HepG2 (cell line): ENCODE data around the gene SALL4. TPM values are rescaled to one million over a fixed set of nuclear protein-coding genes. Genes with fewer than 3 reads are reported as not detected.

ENCODE experiments used
- ADNP ChIP-seq: sonication (generic); formaldehyde crosslinking; IDR thresholded peaks from 2 replicates; pipeline ENCODE4 v1.4.0; 2020; ENCODE audit warnings: missing genetic modification reagents
- AGO2 ChIP-seq: fragments of 200-400 bp; formaldehyde crosslinking; optimal IDR thresholded peaks from 2 replicates; pipeline ENCODE3; 2017; ENCODE audit warnings: mild to moderate bottlenecking, low read depth, low read length, moderate library complexity
- ATM ChIP-seq: fragments of 450-650 bp; IDR thresholded peaks from 2 replicates; pipeline ENCODE4 v1.7.1; 2017; ENCODE audit warnings: mild to moderate bottlenecking, borderline replicate concordance
- CREM ChIP-seq, 2 experiments: sonication (generic) in 1 of 2; formaldehyde crosslinking in 1 of 2; IDR thresholded peaks; 2 replicates each; pipeline versions ENCODE4 v1.4.0 to v1.6.1; 2016 to 2020; ENCODE audit warnings: antibody characterized with exemption in 1 of 2, mild to moderate bottlenecking in 1 of 2, missing genetic modification reagents in 1 of 2
- DPF2 ChIP-seq: sonication (generic); formaldehyde crosslinking; IDR thresholded peaks from 2 replicates; pipeline ENCODE4 v1.4.0; 2020; ENCODE audit warnings: mild to moderate bottlenecking, low read depth, missing genetic modification reagents, borderline replicate concordance
- DRAP1 ChIP-seq: IDR thresholded peaks from 2 replicates; pipeline ENCODE4 v1.6.1; 2016; ENCODE audit warnings: missing genetic modification reagents, missing compliant biosample characterization
- ELF4 ChIP-seq: sonication (generic); formaldehyde crosslinking; IDR thresholded peaks from 2 replicates; pipeline ENCODE4 v1.5.0; 2020; ENCODE audit warnings: missing genetic modification reagents, mild to moderate bottlenecking, moderate library complexity, borderline replicate concordance
- ESRRA ChIP-seq: sonication (generic); formaldehyde crosslinking; IDR thresholded peaks from 2 replicates; pipeline ENCODE4 v1.5.1; 2020; ENCODE audit warnings: mild to moderate bottlenecking, low read depth, missing genetic modification reagents
- ISX ChIP-seq: sonication (generic); formaldehyde crosslinking; conservative IDR thresholded peaks from 2 replicates; pipeline ENCODE4 v1.5.0; 2020; ENCODE audit warnings: missing genetic modification reagents
- KLF9 ChIP-seq: IDR thresholded peaks from 2 replicates; pipeline ENCODE4 v1.6.1; 2016; ENCODE audit warnings: low read depth
- KMT2A ChIP-seq: sonication (generic); formaldehyde crosslinking; IDR thresholded peaks from 2 replicates; pipeline ENCODE4 v1.4.0; 2020; ENCODE audit warnings: missing genetic modification reagents
- MEIS2 ChIP-seq: sonication (generic); formaldehyde crosslinking; IDR thresholded peaks from 2 replicates; pipeline ENCODE4 v1.9.0; 2021; ENCODE audit warnings: mild to moderate bottlenecking, missing genetic modification reagents
- PAWR ChIP-seq: sonication (generic); formaldehyde crosslinking; IDR thresholded peaks from 2 replicates; pipeline ENCODE4 v1.4.0; 2020; ENCODE audit warnings: missing genetic modification reagents, mild to moderate bottlenecking, borderline replicate concordance
- PPARG ChIP-seq: conservative IDR thresholded peaks from 2 replicates; pipeline ENCODE4 v1.6.1; 2016; ENCODE audit warnings: missing biosample characterization, missing genetic modification reagents
- RXRB ChIP-seq: IDR thresholded peaks from 2 replicates; pipeline ENCODE4 v1.6.1; 2016; ENCODE audit warnings: borderline replicate concordance, missing genetic modification reagents, missing compliant biosample characterization
- SALL2 ChIP-seq: sonication (generic); formaldehyde crosslinking; IDR thresholded peaks from 2 replicates; pipeline ENCODE4 v1.8.1; 2023; ENCODE audit warnings: mild to moderate bottlenecking, missing genetic modification reagents, inconsistent platforms
- SIN3B ChIP-seq: fragments of 150-350 bp; IDR thresholded peaks from 2 replicates; pipeline ENCODE4 v1.6.1; 2014; ENCODE audit warnings: low read length
- SMARCE1 ChIP-seq: fragments of 450-650 bp; IDR thresholded peaks from 2 replicates; pipeline ENCODE4 v1.6.1; 2017; ENCODE audit warnings: borderline replicate concordance
- TBX2 ChIP-seq: sonication (generic); formaldehyde crosslinking; IDR thresholded peaks from 2 replicates; pipeline ENCODE4 v1.5.0; 2020; ENCODE audit warnings: missing genetic modification reagents, mild to moderate bottlenecking, borderline replicate concordance
- THAP8 ChIP-seq: sonication (generic); formaldehyde crosslinking; IDR thresholded peaks from 2 replicates; pipeline ENCODE4 v1.5.1; 2020; ENCODE audit warnings: missing genetic modification reagents, mild to moderate bottlenecking, borderline replicate concordance
- ZNF180 ChIP-seq: sonication (generic); formaldehyde crosslinking; IDR thresholded peaks from 2 replicates; pipeline ENCODE4 v1.4.0; 2020; ENCODE audit warnings: low read depth, missing genetic modification reagents, borderline replicate concordance
- ZNF205 ChIP-seq: IDR thresholded peaks from 2 replicates; pipeline ENCODE4 v1.6.1; 2018; ENCODE audit warnings: missing biosample characterization, missing genetic modification reagents
- ZNF24 ChIP-seq: fragments of 450-650 bp; IDR thresholded peaks from 2 replicates; pipeline ENCODE4 v1.6.1; 2017; ENCODE audit warnings: antibody characterized with exemption, mild to moderate bottlenecking
- ZNF263 ChIP-seq: sonication (generic); formaldehyde crosslinking; IDR thresholded peaks from 2 replicates; pipeline ENCODE4 v1.4.0; 2020; ENCODE audit warnings: missing genetic modification reagents
- ZNF484 ChIP-seq: sonication (generic); formaldehyde crosslinking; IDR thresholded peaks from 2 replicates; pipeline ENCODE4 v1.5.1; 2020; ENCODE audit warnings: mild to moderate bottlenecking, low read depth, missing genetic modification reagents, borderline replicate concordance
- ZNF678 ChIP-seq: sonication (generic); formaldehyde crosslinking; IDR thresholded peaks from 2 replicates; pipeline ENCODE4 v1.4.0; 2020; ENCODE audit warnings: mild to moderate bottlenecking, missing genetic modification reagents
- ZNF780A ChIP-seq: sonication (generic); formaldehyde crosslinking; IDR thresholded peaks from 2 replicates; pipeline ENCODE4 v1.8.0; 2022; ENCODE audit warnings: mild to moderate bottlenecking, missing genetic modification reagents, moderate library complexity
- ZSCAN30 ChIP-seq: sonication (generic); formaldehyde crosslinking; IDR thresholded peaks from 2 replicates; pipeline ENCODE4 v1.5.0; 2020; ENCODE audit warnings: mild to moderate bottlenecking, missing genetic modification reagents
- polyA plus RNA-seq, 8 experiments: library from polyadenylated mRNA; depleted of rRNA in 3 of 8; stranded (reverse) in 7 of 8; unstranded in 1 of 8; fragments of >200 nt; fragmentation: Illumina TruSeq in 4 of 8; extraction: Trizol in 4 of 8; gene quantifications; 2 replicates each; pipeline versions ENCODE4 v1.2.1 to v1.2.3, GENCODE V29; 2011 to 2016; ENCODE audit warnings: low read depth in 4 of 8, missing spikeins in 1 of 8, mixed read lengths in 1 of 8; ENCODE audit not compliant: insufficient read depth in 1 of 8
- total RNA-seq, 5 experiments: library from RNA; depleted of rRNA; stranded (reverse); fragments of >200 nt; fragmentation: Illumina TruSeq; extraction: Trizol; gene quantifications; 2 replicates each; pipeline ENCODE4 v1.2.3, GENCODE V29; 2016; ENCODE audit warnings: low read depth in 1 of 5
- TF ChIP-seq, protein P1 (sequence below): sonication (generic); formaldehyde crosslinking; IDR thresholded peaks from 2 replicates; pipeline ENCODE4 v1.8.0; 2022; ENCODE audit warnings: missing genetic modification reagents, low read depth, mild to moderate bottlenecking, borderline replicate concordance
- TF ChIP-seq, protein P2 (sequence below): sonication (generic); formaldehyde crosslinking; IDR thresholded peaks from 2 replicates; pipeline ENCODE4 v1.4.0; 2020; ENCODE audit warnings: missing genetic modification reagents

SALL4 gene
- total and polyA plus RNA-seq, 2 of the 13 experiments (the other 11 are each of a cell fraction or from before 2014, with no cell fraction given) = 0.33 to 1.8 TPM

DNA sequence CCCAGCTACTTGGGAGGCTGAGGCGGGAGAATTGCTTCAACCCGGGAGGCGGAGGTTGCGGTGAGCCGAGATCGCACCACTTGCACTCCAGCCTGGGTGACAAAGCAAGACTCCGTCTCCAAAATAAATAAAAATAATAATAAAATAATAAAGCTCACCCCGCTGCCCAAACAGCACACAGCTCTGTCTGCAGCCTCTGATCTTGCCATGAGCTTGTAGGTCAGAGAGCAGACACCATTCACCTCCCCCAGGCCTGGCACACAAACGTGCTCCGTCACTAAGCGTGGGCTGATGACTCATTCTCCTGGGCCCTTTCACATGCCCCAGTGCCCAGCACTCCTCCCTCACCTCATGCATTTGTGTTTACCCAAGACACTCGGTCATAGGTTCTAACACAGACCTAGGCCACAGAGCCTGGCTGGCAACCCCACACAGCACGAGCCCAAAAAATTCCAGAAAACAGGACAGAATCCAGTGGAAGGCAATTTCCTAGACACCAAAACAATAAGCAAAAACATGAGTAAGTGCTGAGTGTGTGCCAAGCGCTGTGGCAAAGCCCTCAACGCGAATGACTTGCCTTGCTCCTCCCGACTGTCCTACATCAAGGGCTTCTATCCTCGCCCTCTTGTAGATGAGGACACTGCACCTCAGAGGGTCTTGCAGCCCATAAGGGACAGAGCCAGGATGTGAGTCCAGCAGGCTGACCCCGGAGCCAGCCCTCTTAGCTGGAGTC is 52.1 kb downstream of the SALL4 start (continued):
- TF ChIP-seq PAWR (CRISPR knock-in tag) (no peak), ATM (no peak), DPF2 (peak; percentile 76), TBX2 (CRISPR knock-in tag) (peak; percentile 86), CREM (IDR thresholded peaks at IDR 0.05) (peak; percentile 61; the same call in 1 of the 2 replicates), CREM (CRISPR knock-in tag; IDR thresholded peaks at IDR 0.05) (no peak), MEIS2 (peak; percentile 83), KMT2A (no peak), ZSCAN30 (CRISPR knock-in tag) (no peak), ZNF484 (CRISPR knock-in tag) (no peak), ZNF24 (no peak; the same call in 1 of the 2 replicates), SALL2 (CRISPR knock-in tag) (no peak), ELF4 (CRISPR knock-in tag) (no peak), KLF9 (CRISPR knock-in tag) (no peak), ZNF180 (no peak), ESRRA (CRISPR knock-in tag) (no peak), ISX (CRISPR knock-in tag) (no peak), THAP8 (no peak), AGO2 (no peak), ZNF780A (CRISPR knock-in tag) (no peak), ZNF263 (CRISPR knock-in tag) (peak; percentile 72), ZNF205 (CRISPR knock-in tag) (peak; percentile 50), SMARCE1 (no peak), ADNP (no peak), PPARG (CRISPR knock-in tag) (peak; percentile 98), SIN3B (no peak), ZNF678 (CRISPR knock-in tag) (no peak), DRAP1 (peak; percentile 54; the same call in 1 of the 2 replicates), RXRB (peak; percentile 99)
- TF ChIP-seq, protein P1, sequence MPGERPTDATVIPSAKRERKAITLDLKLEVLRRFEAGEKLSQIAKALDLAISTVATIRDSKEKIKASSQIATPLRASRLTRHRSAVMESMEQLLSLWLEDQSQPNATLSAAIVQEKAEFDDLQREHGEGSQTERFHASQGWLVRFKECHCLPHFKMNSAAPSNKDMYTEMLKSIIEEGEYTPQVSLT (CRISPR knock-in tag) = no peak
- TF ChIP-seq, protein P2, sequence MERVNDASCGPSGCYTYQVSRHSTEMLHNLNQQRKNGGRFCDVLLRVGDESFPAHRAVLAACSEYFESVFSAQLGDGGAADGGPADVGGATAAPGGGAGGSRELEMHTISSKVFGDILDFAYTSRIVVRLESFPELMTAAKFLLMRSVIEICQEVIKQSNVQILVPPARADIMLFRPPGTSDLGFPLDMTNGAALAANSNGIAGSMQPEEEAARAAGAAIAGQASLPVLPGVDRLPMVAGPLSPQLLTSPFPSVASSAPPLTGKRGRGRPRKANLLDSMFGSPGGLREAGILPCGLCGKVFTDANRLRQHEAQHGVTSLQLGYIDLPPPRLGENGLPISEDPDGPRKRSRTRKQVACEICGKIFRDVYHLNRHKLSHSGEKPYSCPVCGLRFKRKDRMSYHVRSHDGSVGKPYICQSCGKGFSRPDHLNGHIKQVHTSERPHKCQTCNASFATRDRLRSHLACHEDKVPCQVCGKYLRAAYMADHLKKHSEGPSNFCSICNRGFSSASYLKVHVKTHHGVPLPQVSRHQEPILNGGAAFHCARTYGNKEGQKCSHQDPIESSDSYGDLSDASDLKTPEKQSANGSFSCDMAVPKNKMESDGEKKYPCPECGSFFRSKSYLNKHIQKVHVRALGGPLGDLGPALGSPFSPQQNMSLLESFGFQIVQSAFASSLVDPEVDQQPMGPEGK (CRISPR knock-in tag) = peak; percentile 77
